DOHH2 (cell line): ENCODE measurements around the gene LRPPRC.

Experiments used
- EZH2phosphoT487 ChIP-seq: fragments of 200-600 bp; sonication (generic); IDR thresholded peaks from 2 replicates; pipeline ENCODE4 v1.6.1; 2017; ENCODE audit warnings: borderline replicate concordance, mild to moderate bottlenecking, antibody characterized with exemption, low read length, moderate library complexity, mixed read lengths
- TF ChIP-seq, protein P1 (sequence below): fragments of 200-600 bp; sonication (generic); IDR thresholded peaks from one replicate; pipeline ENCODE4 v1.5.1; 2014; ENCODE audit warnings: antibody characterized with exemption, mild to moderate bottlenecking, low read depth, low read length; ENCODE audit not compliant: poor library complexity, severe bottlenecking

DNA sequence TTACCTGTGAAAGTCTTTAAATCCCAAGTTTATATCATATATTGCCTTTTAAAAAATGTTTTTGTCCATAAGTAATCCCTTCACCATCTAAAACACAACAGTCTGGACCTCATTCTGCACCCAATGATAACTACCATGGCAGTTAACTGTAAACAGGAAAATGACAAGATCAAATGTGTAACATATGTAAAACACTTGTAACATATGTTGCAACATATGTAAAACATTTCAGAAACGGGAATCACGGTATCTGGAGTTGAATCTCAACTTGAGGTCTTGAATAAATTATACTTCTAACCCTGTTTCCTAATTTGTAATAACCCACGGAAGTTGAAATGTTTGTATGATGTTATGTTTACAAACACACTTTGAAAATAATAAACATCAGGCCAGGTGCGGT is 6.2 kb downstream of the LRPPRC start:
- no peak for TF ChIP-seq EZH2phosphoT487
- TF ChIP-seq, protein P1, sequence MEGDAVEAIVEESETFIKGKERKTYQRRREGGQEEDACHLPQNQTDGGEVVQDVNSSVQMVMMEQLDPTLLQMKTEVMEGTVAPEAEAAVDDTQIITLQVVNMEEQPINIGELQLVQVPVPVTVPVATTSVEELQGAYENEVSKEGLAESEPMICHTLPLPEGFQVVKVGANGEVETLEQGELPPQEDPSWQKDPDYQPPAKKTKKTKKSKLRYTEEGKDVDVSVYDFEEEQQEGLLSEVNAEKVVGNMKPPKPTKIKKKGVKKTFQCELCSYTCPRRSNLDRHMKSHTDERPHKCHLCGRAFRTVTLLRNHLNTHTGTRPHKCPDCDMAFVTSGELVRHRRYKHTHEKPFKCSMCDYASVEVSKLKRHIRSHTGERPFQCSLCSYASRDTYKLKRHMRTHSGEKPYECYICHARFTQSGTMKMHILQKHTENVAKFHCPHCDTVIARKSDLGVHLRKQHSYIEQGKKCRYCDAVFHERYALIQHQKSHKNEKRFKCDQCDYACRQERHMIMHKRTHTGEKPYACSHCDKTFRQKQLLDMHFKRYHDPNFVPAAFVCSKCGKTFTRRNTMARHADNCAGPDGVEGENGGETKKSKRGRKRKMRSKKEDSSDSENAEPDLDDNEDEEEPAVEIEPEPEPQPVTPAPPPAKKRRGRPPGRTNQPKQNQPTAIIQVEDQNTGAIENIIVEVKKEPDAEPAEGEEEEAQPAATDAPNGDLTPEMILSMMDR: no peak
